HG03575 (cell line): ENCODE data around the gene ATP1A2.
"Not testable (repeated sequence)": the region's sequence is repeated elsewhere in the genome, so short reads cannot be mapped to it uniquely, and the experiment has no call there.

ENCODE experiments used
- ATAC-seq: cut with Tn5 transposase; IDR thresholded peaks from one replicate; pipeline ENCODE4 v1.9.1; 2021; ENCODE audit not compliant: unreplicated experiment, insufficient number of reproducible peaks, low FRiP score; ENCODE audit errors: extremely low read depth

Gene ATP1A2

DNA sequence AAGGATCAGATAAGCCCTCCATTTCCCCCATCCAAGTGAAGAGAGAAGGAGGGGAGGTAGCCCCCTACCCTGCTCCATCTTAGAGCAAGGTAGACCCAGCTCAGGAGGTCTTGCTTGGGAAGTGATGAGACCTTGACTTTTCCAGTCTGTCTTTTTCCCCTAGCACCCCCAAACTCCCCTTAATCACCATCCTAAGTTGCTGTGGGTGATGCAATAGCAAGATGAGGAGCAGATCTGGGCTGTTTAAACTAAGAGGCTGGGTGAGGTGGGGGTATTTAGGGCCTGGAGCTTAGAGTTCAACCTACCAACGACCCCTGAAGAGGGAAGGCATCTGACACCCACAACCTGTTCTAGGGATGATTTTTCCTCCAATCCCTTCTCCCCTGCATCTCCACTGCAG lies 1.7 kb downstream of the ATP1A2 start:
- ATAC-seq: no peak

DNA sequence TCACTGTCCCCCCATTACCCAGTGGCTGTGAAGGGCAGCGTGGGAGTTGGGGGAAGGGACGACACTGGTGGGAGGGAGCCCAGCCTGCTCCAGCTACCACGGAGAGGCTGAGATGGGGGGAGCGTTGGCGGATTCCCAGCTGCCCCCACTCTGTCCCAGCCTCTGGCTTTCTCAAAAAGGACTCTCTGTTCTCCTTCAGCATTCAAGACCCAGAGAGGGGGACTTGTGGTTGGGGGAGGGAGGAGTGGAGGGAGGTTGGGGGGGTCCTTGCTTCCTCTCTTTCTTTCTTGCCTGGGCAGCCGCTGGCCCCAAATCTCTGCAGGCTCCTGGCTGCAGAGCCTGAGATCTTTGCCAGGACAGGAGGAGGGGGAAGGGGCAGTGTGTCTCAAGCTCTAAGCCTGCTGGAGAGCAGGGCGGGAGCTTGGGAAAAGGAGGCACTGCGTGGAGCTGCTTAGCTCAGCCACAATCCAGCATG lies 2.2 kb downstream of the ATP1A2 start:
- ATAC-seq: no peak

DNA sequence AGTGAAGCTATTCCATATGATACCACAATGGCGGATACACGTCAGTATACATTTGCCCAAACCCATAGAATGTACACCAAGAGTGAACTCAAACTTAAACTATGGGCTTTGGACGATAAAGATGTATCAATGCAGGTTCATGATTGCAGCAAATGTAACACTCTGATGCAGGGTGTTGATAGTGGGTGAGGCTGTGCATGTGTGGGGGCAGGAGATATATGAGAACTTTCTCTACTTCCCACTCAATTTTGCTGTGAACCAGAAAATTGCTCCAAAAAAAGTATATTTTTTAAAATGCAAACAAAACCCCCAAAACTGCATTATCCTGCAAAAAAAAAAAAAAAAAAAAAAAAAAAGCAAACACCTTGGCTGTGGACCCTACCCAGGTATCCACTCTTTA lies 3.4 kb downstream of the ATP1A2 start:
- no peak for ATAC-seq

DNA sequence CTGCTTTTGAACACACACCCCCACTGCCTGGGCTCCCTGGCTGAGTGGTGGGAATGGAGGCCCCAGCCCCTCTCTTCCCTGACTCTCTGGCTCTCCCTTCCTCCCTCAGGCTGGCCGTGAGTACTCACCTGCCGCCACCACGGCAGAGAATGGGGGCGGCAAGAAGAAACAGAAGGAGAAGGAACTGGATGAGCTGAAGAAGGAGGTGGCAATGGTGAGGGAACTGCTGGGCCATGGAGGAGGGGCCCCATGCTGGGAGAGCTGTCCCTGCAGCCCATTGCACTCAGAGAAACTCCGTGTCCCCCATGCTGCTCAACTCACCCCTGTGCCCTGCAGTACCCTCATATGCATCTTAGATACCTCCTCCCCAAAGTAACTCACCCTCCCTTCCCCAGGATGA lies 5.2 kb downstream of the ATP1A2 start:
- no peak for ATAC-seq

DNA sequence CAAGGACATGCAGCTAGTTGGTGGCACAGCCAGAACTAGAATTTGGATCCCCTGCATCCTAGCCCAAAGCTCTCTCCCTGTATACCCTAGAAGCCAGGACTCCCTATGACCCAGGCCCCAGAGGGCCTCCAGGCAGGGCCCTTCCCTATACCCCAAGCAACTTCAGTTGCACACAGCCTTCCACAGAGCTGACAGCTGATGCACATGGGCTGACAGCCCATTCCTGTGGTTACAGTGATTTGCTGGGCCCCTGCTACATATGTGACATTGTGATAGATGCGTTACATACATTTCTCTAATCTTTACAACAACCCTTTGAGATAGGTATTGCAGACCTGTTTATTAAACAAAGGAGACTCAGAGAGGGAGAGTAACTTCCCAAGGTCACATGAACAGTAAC lies 5.8 kb downstream of the ATP1A2 start:
- ATAC-seq: no peak

DNA sequence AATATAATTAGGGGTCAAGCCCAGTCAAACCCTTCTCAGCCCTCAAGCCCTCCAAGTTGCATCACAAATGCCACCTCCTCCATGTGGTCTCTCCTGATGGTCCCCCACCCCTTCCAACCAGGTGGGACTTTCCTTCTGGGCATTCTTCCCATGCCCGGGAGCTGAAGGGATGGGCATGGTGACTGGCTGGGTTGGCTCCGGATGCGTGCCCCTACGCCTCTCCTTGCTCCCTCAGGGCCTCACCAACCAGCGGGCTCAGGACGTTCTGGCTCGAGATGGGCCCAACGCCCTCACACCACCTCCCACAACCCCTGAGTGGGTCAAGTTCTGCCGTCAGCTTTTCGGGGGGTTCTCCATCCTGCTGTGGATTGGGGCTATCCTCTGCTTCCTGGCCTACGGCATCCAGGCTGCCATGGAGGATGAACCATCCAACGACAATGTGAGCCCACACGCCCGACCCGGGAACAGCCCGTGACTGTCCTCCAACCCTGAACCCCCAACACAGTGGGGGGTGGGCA lies 7.5 kb downstream of the ATP1A2 start:
- no peak for ATAC-seq

DNA sequence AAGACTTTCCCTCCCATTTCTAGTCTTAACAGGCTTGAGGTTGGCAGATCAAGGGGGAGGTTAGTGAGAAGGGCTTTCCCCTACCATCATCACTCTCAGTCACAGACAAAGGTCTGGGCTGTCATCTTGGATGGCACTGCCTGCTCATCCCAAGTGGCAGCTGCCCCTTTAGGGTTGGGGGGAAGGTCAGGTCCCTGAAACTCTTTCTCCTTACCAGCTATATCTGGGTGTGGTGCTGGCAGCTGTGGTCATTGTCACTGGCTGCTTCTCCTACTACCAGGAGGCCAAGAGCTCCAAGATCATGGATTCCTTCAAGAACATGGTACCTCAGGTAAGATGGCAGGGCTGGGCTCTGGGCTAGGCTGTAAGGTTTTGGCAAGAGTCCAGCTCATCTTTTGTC lies 8.2 kb downstream of the ATP1A2 start:
- ATAC-seq: no peak

DNA sequence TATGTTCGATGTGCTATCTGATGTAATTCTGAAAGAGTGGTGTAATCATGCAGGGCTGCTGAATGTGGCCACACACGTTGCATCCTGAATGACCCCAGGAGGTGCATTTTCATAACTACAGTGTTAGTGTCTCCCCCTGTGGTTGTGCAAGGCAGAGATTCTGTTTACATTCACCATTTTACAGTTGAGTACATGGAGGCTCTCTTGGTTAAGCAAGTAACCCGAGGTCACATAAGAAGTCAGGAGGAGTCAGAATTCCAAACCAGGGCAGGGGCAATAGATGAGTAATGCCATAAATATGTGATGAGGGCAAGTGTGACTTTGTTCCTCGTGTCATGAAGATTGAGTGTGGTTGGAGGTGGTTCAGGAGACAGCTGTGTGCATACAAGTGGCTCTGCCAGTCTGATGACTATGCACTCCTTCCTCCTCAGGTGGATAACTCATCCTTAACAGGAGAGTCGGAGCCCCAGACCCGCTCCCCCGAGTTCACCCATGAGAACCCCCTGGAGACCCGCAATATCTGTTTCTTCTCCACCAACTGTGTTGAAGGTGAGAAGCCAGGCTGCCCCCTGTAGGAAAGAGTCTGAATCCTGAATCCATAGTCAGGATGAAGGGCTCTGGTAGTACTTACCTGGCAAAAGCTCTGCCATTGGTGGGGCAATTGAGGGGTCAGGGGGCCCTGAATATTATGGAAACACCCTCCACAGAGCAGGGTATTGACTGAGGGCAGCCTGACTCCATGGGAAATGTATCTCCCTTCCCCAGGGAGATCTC lies 9.3 kb downstream of the ATP1A2 start:
- no peak for ATAC-seq

DNA sequence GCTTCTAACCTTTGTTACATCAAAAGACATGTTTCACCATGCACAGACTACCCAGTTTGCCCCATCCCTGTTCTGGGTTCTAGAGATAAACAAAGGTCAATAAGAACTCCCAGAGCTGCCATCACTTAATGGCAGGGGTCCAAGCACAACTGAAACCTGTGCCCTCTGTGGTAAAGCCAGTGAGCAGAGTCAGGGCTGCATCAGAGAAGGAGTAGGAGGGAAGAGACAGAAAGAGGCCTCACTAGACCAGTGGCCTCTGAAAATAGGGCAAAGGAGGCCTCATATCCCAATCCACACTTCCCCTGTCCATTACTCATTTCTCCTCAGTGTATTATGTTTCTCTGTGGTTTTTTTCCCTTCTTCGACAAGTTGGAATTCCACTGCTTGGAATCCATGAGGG lies 10.2 kb downstream of the ATP1A2 start:
- ATAC-seq: no peak

DNA sequence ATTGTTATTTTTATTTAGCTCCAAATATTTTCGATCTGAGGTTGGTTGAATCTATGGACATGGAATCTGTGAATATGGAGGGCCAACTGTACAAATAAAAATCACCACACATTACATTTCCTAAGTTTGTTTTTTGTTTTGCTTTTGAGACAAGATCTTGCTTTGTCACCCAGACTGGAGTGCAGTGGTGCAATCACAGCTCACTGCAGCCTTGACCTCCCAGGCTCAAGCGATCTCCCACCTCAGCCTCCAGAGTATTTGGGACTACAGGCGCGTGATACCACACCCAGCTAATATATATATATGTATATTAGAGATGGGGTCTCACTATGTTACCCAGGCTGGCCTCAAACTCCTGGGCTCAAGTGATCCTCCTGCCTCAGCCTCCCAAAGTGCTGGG lies 10.8 kb downstream of the ATP1A2 start:
- ATAC-seq: not testable (repeated sequence)

DNA sequence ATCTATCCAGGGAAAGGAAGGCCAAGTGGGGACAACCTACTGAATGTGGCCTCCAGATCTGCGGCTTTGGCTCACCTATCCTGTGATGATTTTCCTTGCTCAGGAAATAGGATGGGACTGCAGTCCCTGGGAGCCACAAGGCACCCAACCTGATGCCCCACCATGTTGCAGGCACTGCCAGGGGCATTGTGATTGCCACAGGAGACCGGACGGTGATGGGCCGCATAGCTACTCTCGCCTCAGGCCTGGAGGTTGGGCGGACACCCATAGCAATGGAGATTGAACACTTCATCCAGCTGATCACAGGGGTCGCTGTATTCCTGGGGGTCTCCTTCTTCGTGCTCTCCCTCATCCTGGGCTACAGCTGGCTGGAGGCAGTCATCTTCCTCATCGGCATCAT lies 11.8 kb downstream of the ATP1A2 start:
- ATAC-seq: no peak

DNA sequence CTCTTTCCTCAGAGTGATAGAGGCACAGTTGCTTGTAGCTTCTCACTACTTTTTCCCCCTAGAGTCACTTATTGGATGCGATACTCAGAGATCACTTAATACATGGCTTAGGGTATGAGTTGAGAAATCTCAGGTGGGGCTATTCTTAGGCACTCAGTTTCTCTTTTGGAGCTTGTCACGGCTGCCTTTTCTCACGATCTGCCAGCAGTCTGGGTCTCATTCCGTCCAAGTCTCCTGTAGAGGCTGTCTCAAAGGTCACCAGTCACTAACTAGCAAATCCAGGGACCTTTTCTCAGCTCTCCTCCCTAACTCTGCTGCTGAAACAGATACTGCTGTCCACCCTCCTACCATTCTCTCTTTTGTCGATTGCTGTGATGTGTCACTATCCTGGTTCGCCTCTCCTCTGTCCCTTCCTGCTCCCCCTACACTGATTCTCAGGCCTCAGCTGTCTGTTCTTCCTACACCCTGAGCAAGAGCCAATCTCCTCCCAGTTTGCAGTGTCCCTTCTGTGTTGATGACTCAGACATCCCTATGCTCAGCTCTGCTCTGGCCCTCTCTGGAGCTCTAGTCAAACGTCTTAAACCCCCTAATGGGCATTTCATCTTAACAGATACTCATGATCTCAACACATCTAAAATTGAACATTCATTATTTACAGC lies 12.4 kb downstream of the ATP1A2 start:
- no peak for ATAC-seq

DNA sequence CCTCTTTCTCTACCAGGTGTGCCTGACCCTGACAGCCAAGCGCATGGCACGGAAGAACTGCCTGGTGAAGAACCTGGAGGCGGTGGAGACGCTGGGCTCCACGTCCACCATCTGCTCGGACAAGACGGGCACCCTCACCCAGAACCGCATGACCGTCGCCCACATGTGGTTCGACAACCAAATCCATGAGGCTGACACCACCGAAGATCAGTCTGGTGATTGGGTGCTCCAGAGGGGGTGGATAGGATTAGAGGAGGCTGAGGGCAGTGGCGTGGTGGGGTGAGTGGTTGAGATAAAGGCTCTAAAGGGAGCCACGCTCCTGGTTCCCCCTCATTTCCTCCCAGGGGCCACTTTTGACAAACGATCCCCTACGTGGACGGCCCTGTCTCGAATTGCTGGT lies 13.1 kb downstream of the ATP1A2 start:
- ATAC-seq: no peak

DNA sequence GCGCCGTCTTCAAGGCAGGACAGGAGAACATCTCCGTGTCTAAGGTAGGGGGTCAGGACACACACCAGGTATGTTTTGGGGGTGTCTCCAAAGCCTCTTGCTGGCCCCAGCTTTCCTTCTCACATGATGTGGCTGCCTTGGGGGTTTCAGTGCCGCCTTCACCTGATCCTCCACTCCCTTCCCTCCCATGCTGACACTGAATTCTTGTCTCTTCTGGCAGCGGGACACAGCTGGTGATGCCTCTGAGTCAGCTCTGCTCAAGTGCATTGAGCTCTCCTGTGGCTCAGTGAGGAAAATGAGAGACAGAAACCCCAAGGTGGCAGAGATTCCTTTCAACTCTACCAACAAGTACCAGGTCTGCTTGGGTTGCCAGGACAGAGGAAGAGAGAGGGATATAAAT lies 13.5 kb downstream of the ATP1A2 start:
- no peak for ATAC-seq

DNA sequence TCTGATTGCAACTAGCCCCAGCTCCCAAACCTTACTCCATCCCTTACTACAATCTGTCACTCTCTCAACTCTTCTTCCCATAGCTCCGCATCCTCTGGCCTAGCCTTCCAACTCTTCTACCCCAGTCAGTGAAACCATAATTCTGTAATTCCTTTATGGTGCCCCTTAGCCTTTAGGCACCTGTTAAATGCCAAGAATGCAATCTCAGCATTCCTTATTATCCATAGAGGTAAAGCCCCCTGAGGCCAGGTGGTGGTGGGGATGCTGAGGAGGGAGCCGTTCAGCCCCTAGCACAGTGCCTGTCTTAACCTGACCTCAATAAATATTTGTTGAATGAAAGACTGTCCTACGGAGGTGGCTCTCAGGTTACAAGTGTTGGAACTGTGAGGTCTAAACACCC lies 14.0 kb downstream of the ATP1A2 start:
- ATAC-seq: no peak

DNA sequence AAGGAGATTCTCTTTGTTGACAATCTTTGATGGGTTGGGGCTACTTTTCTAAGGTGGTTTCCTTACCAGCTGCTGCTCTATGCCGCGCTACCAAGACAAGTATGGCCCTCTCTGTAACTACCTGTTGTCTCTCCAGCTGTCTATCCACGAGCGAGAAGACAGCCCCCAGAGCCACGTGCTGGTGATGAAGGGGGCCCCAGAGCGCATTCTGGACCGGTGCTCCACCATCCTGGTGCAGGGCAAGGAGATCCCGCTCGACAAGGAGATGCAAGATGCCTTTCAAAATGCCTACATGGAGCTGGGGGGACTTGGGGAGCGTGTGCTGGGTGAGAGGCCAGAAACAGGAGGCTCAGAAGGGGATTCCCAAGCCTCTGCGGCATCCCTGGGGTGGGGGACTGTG lies 14.4 kb downstream of the ATP1A2 start:
- no peak for ATAC-seq

DNA sequence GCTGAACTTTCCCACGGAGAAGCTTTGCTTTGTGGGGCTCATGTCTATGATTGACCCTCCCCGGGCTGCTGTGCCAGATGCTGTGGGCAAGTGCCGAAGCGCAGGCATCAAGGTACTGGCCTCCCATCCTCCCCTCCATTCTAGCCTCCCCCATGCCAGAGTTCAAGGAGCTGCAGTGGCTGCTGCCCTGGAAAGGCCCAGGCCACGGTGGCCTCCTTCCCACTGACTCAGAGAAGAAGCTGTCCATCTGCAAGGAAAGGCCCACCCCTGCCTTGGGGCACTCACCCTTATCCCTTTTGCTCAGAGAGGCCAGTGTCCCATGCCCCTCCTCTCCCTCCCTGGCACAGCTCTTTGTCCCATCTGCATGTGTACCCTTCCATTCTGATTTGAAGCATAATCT lies 14.9 kb downstream of the ATP1A2 start:
- ATAC-seq: no peak

DNA sequence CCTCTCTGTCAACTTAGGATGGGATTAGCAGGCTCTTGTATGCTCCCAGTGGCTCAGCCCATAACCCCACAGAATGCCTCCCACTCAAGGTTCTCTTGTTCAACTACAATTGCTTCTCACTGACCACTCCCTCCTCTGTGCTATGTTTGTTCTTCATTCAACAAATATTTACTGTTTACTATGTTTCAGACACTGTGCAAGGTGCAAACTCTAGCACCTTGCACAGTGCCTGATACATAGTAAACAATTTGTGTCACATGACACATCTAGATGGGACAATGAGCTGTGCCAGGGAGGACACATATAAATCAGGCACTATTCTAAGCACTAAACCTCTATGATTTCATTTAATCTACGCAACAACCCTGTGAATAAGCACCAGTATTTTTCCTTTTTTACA lies 15.4 kb downstream of the ATP1A2 start:
- no peak for ATAC-seq

DNA sequence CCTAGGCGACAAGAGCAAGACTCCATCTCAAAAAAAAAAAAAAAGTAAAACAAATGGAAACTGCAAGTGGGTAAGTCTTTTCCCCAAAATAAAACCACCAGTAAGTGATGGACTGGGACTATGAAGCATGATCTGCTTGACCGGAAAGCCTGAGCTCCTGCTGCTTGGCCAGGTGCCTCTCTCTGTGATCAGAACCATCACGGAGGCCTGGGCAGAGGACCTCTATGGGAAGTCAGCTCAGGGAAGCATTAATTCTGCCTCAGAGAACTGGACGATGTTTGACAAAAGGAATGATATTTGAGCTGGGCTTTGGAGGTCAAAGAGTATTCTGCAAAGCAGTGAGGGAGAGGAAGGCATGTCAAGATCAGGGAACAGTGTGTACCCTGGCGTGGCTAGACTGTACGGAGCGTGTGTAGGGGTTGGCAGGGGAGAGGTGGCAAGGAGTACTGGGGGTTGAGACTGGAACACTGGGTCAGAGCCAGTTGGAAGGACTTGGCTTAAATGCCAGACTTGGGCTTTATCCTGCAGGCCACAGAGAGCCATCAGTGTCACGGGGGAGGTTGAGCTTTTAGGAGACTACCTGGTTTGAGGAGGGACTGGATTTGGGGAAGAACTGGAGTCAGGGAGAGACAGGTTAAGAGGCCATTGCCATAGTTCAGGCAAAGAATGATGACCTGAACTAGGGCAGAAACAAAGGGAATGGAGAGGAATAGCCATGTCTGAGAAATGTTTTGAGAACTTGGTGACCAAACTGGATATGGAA lies 16.4 kb downstream of the ATP1A2 start:
- ATAC-seq: no peak
